Hematopoietic multipotent progenitor cell treated with erythropoietin and hydrocortisone succinate and interleukin-3 and kit ligand, for 6 days (in vitro differentiated cells): ENCODE results near the gene CLEC16A.
"Not testable (repeated sequence)": the region's sequence is repeated elsewhere in the genome, so short reads cannot be mapped to it uniquely, and the experiment has no call there.

Experiments
- DNase-seq: peaks from one replicate; pipeline ENCODE4 v3.0.0-alpha.2; 2015

Gene CLEC16A

DNA sequence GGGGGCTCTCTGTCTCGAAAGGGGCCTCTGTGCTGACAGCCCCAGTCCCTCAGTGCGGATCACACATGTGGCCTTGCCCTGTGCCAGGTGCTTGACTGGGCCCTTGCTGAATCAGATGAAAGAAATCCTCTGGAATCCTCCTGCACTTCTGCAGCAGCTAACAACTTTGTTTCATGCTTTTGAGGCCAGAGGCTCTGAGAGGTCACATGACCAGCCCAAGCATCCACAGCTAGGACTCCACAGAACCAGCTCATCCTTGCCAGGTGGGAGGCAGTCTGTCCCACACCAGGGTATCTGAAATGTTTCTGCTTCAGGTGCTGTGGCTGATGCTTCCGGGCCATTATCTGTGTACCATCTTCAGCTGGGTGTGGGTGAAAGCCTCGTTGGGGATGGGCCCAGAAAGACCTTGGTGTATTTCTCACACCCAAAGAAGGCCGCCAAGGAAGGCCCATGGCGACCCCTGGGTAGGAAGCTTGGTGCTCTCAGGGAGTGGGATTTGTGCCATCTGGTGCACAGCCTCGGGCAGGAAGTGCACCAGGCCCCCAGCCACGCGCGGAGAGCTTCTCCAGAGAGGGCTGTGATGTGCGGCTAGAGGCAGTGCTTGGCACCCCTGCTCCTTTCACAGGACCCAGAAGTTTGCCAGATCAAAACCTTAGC lies 143.8 kb downstream of the CLEC16A start:
- no peak for DNase-seq

DNA sequence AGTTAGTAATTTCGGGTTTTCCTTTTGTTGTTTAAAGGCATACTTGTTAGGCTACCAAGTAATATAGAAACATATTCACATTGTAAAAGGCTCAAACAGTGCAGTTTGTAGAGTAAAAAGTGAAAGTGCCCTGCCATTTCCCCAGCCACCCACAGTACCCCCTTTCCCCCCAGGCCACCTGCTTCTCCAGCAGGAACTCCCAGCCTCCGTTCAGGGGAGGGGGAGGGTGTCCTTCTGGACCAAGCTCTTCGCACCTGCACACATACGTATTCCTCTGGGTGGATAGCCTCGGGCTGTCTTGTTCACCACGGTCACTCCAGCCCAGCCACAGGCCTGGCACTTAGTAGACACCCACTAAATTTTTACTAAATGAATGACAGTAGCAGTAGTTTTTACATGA lies 144.5 kb downstream of the CLEC16A start:
- no peak for DNase-seq

DNA sequence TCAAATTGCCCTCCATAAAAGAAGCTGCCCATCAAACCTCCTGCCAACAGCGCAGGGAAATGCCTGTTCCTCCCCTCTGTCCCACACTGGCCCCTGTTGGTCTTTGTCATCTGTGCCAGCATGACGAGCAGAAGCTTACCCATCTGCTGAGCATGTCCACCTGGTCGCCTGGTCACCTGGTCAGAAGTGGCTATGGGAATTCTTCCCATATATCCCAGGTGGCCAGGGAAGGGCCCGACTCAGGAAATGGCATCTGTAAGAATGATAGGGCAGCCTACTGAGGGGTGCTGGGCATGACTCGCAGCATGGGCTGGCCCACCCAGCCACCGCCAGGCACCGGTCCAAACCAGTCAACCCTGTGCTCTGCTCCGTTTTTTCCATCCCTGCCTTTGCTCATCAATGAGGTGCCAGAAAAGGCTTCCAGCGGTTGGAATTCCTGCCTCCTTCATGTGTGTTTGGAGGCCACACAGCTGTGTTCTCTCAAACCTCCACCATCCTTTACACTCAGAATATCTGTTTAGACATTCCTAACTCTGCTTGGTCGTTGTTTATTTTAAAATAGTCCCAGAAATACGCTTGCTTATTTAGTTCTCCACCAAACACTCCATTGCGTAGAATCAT lies 145.2 kb downstream of the CLEC16A start:
- no peak for DNase-seq

DNA sequence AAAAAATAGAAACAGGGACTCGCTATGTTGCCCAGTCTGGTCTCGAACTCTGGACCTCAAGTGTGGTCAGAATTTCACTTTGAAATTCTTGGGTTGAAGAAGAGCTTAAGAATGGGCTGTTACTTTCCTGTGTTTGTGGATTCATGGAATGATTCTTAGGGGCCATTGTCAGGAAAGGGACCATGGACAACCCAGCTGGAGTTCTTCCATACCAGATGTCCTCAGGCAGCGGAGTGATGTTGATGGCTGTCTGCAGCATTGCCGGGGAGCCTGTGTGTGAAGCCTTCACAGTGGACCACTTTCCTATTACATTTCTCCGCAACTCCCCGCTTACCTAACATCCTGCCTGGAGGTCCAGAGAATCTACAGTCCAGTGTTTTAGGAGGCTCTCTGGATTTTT lies 145.9 kb downstream of the CLEC16A start:
- DNase-seq: no peak

DNA sequence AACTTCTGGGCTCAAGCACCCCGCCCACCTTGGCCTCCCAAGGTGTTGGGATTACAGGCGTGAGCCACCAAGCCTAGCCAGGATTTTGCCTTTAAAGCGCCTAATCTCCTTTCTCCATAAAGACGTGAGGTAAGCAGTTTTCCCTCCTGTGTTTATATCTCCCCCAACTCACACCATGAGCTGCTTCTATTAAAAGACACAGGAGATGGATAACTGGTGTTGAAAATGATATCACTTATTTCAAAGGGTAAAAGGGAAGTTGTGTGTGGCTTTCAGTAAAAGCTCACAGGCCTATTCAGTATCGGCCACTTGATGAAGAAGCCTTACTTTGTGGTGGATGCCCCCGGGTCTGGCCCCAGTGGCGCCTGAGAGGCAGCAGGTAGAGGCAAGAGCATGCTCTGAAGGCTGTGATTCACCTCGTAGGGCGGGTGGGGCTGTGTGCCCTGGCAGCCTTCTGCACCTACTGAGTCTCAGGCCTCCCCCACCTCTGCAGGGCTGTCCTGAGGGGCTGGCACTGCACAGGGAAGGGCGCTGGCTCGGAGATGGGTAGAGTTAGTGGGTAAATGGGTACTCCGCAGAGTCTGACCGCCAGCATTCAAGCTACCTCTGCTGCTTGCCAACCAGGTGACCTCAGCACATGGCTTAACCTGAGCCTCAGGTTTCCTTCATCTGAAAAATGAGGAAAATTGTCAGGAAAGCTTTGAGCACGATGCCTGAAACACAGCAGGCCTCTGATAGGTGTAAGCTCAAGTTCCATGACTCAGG lies 146.8 kb downstream of the CLEC16A start:
- peak; percentile 60 for DNase-seq

DNA sequence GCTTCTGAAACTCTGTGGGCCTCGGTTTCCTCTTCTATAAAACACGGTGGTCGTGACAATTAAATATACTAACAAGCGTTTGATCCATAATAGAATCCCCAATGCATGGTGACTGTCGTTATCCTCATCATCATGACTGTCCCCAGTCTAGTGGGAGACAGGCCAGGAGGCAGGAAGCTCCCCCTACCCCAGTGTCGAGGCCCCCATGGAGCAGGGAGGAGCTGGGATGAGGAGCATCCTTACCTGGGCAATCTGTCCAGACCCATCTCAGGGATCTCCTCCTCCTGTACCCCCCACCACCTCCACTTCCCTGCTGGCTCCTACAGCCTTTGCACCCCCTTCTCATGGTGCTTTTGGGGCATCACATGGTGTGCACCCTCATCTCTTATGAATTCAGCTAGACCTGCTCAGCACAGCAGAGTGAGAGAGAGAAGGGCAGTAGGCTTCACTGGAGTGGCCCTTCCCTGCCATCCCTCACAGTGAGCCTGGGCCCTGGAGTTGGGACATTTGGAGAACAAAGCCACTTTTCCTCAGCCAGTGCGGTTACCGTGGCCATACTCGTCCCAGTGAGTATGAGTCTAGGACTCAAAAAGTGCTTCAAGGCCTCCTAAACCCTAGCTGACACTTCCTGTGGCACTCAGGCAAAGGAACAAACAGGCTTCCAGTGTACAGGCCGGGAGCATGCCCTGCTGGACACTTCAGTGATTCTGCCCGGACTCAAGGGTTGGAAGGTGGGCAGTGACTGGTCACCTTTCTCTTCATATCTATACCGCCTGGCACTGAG lies 148.6 kb downstream of the CLEC16A start:
- no peak for DNase-seq

DNA sequence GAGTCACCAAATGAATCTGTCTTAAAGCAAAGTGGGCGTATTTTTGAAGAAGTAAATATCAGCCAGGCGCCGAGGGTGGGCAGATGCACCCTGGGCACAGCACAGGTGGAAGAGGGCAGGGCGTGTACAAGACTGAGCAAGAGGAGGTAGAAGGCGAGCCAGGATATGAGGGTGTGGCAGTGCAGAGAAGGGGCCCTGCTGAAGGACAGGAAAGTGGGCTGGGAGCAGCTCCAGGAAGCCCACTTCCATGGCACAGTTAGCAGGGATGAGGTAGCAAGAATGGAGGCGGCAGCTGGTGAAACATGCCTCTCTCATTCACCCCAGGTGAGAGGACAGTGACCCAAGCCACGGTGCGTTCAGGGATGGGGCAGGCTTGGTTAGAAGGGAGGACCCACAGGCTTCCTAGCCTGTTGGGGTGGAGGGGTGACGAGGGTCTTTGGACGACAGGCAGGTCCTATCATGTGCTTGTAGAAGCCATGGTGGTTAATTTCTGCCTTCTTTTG lies 149.3 kb downstream of the CLEC16A start:
- DNase-seq: no peak

DNA sequence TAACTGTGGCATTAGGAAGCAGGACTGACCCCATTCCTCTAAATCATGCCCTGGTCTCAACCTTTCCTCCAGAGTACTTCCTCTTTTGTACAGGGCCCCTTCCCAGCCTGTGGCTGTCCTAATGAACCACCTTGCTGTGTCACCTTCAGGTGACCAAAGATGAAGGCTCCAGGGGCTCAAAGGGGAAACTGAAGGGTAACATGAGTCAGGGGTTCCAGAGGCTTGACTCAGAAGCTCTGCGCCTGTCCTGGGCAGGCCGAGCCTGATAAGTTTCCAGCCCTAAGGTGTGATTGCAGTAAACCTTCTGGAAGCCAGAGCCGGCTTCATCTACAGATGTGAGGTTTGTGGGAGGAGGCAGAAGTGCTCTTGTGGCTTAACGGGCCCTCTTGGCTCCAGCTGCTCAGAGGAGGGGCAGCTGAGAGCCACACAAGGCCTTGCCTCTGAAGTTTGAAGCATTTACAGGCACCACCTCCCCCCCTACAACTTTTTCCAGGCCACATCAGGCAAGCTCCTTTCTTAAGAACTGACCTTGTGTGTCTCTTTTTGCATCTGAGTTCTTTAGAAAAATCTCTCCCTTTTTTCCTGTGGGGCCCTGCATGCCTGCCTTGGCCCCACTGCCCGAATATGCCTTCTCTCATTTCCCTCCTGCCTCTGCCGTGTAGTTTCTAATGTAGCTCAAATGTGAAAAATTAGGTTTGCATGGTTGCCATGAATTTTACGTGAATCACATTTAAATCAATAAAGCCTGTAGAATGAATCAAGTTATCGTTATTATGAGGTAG lies 149.9 kb downstream of the CLEC16A start:
- peak; percentile 93 for DNase-seq

DNA sequence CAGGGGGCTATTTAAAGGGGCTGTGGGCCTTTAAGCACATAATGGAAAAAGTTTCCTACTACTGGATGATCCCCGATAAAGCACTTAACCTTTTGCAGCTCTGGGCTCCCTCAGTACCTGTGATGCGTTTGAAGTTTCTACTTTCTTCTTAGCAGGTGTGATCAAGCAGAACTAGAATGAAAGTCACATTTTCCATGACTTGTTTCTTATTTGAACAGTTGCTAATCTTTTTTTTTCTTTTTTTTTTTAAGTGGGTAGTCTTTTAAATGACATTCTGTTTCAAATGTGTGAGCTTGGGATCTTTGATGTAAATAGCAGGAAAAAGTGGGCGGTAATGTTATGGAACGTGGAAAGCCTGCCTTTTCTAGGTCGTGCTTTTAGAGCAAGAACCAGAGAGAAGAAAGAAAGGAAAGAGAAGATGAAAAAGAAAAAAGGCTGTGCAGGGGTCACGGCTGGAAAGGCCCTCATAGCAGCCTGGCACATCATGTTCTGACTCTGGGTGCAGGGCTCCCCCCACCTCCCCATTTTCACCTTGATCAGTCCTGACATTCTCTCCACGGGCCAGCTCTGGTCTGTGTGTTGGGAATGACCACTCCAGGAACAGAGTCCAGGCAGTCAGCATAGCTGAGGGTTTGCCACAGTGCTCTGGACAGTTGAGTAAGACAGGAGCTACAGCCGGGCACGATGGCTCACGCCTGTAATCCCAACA lies 150.6 kb downstream of the CLEC16A start:
- DNase-seq: no peak

DNA sequence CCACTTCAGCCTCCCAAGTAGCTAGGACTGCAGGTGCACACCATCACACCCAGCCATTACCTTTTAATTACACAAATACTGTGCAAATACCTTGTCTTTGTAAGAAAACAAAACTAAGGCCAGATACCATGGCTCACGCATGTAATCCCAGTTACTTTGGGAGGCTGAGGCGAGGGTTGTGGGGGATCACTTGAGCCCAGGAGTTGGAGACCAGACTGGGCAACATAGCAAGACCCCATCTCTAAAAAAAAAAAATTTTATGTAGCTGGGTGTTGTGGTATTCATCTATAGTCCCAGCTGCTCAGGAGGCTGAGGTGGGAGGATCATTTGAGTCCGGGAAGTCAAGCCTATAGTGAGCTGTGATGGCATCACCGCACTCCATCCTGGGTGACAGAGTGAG lies 151.6 kb downstream of the CLEC16A start:
- no peak for DNase-seq

DNA sequence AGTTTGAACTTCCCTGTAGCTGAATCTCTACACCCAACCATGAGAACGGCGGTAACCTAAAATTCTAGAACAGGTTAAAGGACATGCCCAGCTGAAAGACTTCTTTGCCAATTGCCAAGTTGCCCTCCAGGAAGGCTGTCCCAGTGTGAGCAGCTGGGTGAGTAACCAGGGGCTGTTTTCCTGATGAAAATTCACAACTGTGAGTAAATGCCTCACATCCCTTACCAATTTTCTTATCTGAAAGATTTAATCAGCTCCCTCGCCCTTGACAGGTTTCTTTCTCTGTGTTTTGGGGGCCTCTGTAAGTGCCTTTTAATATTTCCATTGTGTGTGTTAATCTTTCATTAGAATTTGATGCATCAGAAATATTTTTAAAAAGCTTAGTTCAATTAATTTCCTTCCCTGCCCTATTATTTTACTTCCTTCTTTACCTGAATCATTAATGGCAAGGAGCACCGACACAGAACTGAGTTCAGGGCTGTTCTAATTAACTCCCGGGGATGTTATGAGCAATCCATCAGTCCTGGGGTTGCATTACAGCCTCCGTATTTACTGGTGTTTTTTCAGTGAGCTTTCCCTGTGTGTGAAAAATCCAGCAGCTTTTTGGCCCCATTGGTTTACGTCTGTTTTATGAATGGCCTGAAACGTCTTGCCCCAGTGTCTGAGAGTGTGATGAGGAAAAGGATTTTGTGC lies 152.9 kb downstream of the CLEC16A start:
- DNase-seq: no peak

DNA sequence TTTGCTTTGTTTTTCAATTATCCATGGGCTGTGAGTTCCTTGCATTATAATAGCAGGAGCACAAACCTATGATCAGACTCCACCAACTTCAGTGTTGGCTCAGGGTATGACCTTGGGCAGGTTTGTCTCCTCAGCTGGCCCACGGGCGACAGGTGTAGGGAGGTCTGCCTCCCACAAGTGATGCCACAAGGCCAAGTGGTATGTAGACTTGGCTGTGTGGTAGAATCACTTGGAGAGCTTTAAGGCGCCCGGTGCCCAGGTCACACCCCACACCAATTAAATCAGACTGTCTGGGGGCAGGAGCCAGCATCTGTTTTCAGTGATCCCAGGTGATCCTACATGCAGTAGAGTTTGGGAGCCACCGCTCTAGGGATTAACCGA lies 153.4 kb downstream of the CLEC16A start:
- DNase-seq: no peak

DNA sequence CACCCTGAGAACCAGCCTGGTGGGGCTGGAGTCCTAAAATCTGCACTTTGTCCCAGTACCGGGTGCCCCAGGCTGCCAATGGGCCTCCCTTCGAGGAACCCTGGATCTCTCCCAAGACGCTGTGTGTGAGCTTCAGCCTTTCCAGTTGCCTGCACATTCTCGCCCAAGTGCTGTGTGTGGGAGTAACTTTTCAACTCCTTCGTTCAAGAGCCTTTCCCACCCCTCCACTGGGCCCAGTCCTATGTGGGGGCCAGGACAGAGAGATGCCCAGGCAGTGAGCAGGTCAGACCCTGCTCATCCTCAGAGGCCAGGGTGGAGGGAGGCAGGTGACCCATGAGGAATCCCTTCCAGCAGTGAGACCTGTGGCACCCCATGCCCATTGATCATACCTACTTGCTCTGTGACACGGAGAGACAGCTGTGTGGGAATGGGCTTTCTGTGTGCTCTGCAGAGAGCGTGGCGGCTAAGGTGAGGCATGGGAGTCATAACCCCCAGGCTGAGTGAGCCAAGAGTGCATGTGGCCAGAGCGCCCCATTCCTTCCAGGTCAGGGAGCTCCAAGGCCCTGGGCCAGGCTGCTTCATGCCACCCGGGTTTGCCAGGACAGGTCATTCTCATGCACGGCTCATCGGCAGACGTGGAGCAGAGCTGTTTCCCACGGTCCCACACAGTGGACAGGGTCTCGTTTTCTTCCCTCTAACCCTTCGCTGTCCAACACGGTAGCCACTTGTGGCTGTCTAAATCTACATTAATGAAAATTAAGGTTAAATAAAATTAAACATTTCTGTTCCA lies 154.4 kb downstream of the CLEC16A start:
- no peak for DNase-seq

DNA sequence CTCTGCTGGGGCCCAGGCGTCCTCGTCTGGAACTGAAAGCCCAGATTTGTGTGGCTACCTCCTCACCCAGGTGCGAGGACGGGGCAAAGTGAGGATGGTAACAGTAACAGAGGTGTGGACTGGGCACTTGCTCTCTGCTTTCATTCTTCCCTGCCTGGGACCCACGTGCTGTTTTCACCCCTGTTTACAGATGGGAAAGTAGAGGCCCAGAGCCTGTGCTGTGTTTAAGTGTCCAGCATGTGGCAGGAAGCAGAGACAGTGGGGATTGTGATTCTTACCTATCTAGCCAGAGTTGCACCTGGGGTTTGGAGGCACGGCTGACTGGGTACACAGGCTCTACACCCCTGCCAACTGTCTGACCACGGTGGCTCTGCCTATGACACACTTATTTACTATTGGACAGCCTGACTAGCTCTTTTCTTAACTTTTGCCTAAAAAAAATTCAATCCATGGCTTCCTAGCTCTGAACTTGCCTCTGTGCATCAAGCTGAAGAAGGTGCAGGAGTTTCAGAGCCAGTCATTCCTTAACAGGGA lies 155.4 kb downstream of the CLEC16A start:
- no peak for DNase-seq

DNA sequence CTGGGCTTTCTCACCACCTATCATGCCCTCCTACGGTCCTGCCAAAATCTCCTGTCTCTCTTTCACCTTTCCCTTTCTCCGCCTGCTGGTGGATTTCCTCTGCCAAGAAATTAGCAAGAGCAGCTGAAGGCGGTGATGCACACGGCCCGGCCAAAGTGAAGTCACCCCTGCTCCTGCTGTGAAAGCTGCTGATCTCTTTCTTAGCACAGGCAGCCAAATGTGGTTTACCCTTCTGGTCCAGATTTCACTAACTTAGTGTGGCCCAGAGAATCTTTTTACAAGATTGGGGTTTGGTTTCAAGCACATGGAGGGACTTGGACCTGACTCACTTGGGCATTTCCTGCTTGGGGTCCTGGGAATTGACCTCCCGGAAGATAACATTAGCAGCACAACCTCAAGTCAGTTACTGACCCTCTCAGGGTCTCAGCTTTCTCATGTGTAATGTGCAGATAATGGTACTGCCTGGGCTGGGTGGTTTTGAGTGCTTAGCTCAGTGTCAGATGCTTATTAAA lies 155.9 kb downstream of the CLEC16A start:
- peak; percentile 57 for DNase-seq

DNA sequence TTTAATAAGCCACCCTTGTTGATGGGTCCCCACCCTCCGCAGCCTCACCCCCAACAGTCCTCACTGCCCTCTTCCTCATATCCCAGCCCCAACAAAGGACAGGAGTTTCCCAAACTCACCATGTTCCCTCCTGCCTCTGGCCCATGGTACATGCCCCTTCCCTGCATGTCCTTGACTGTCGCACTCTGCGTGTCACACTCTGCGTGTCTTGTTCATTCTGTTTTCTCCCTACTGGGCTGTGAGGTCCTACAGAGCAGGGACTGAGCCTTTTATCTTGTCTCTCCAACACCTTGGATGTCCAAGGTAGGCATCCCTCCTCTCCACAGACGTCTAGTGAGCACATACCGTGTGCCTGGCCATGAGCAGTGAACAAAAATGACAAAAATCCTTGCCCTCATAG lies 156.9 kb downstream of the CLEC16A start:
- no peak for DNase-seq

DNA sequence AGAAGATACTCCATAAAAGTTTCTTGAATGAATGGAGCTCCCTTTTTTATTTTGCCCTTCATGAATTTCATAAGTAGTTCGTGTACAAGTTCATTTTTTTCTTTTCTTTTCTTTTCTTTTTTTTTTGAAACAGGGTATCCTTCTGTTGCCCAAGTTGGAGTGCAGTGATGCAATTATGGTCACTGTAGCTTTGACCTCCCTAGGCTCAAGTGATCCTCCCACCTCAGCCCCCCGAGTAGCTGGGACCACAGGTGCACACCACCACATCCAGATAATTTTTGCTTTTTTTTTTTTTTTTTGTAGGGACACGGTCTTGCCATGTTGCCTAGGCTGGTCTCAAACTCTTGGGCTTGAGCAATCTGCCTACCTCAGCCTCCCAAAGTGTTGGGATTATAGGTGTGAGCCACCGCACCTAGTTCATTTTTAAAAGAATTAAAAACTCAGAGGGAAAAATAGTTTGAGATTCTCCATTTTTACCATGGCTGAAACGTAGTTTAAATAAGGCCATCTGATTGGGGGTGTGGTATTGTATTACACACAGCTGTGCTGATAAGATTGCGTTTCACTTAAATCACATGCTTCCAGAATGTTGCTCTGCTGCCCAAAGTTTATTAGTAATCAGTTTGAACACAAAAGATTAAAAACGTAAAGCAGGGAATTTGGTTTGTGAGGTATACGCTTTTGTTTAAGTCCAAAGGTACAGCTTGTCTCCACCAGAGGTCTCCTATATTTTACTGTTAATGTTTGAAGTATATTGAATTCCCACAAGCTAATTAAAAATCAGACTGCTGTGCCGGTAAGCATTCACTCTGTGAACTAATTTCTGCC lies 157.5 kb downstream of the CLEC16A start:
- peak; percentile 96 for DNase-seq

DNA sequence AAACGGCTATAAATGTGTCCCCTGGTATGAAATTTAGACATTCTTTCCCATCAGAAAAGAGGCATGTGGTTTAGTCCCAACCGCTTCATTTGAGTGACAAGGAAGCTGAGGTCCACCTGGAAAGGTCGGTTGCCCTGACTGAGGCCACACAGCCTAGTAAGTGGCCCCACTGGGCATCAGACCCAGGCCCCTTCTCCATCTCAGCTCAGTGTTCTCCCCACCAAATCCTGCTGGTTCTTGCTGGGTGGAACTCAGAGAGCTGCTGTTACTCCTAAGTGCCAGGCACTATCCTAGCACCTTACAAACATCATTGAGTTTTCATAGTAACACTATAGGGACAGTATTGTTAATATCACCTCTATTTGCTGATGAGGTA lies 158.1 kb downstream of the CLEC16A start:
- DNase-seq: no peak

DNA sequence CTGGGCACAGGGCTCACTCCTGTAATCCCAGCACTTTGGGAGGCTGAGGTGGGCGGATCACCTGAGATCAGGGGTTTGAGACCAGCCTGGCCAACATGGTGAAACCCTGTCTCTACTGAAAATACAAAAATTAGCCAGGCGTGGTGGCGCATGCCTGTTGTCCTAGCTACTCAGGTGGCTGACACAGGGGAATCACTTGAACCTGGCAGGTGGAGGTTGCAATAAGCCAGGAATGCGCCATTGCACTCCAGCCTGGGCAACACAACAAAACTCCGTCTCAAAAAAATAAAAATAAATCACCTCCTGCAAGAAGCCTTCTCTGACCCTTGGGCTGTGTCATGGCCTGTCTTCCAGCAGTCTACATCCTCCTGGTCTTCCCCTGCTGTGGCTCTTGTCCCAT lies 158.9 kb downstream of the CLEC16A start:
- not testable (repeated sequence) for DNase-seq
